Adrenal gland (tissue), 5 donors: ENCODE data around the gene COCH.

Source experiments
- POLR2A ChIP-seq, 2 donors: fragments of 450-650 bp; IDR thresholded peaks; one replicate each; pipeline ENCODE4 v1.6.1; 2017; ENCODE audit warnings: antibody characterized with exemption in 2 of 2, mild to moderate bottlenecking in 2 of 2, moderate library complexity in 1 of 2
- TF ChIP-seq, protein P1 (sequence below), 6 experiments: fragments of 450-650 bp in 4 of 6; fragments of 200-600 bp in 2 of 6; sonication (generic) in 1 of 6; IDR thresholded peaks; 1 replicate in 5 of 6; 2 replicates in 1 of 6; pipeline versions ENCODE4 v1.5.1 to v1.8.0; 2016 to 2021; ENCODE audit warnings: antibody characterized with exemption in 6 of 6, mild to moderate bottlenecking in 2 of 6, moderate library complexity in 1 of 6
- donor health status: DM: no; HTN: no; CAD: no.

DNA sequence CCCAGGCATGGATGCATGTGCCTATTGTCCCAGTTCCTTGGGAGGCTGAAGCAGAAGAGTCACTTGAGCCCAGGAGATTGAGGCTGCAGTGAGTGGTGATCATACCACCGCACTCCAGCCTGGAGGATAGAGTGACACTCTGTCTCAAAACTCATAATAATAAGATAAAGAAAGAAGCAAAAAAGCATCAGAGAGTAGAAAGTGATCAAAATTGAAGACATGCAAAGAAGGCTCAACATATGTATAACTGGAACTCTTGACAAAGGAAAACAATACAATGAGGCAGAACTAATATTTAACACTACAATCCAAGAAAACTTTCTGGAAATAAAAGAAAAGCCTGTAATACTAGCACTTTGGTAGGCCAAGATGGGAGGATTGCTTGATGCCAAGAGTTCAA is 48.3 kb upstream of the COCH start:
- TF ChIP-seq, protein P1, sequence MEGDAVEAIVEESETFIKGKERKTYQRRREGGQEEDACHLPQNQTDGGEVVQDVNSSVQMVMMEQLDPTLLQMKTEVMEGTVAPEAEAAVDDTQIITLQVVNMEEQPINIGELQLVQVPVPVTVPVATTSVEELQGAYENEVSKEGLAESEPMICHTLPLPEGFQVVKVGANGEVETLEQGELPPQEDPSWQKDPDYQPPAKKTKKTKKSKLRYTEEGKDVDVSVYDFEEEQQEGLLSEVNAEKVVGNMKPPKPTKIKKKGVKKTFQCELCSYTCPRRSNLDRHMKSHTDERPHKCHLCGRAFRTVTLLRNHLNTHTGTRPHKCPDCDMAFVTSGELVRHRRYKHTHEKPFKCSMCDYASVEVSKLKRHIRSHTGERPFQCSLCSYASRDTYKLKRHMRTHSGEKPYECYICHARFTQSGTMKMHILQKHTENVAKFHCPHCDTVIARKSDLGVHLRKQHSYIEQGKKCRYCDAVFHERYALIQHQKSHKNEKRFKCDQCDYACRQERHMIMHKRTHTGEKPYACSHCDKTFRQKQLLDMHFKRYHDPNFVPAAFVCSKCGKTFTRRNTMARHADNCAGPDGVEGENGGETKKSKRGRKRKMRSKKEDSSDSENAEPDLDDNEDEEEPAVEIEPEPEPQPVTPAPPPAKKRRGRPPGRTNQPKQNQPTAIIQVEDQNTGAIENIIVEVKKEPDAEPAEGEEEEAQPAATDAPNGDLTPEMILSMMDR (IDR thresholded peaks at IDR 0.05) = no peak
- no peak for TF ChIP-seq POLR2A (IDR thresholded peaks at IDR 0.05)
